Measurements from ENCODE around the gene CRELD2. TPM values are rescaled to one million over a fixed set of nuclear protein-coding genes. Genes with fewer than 3 reads are reported as not detected.

Gene CRELD2
- total RNA-seq, 4 donors from 2014 or later = 9.3 to 29.4 (median 21.5) TPM

DNA sequence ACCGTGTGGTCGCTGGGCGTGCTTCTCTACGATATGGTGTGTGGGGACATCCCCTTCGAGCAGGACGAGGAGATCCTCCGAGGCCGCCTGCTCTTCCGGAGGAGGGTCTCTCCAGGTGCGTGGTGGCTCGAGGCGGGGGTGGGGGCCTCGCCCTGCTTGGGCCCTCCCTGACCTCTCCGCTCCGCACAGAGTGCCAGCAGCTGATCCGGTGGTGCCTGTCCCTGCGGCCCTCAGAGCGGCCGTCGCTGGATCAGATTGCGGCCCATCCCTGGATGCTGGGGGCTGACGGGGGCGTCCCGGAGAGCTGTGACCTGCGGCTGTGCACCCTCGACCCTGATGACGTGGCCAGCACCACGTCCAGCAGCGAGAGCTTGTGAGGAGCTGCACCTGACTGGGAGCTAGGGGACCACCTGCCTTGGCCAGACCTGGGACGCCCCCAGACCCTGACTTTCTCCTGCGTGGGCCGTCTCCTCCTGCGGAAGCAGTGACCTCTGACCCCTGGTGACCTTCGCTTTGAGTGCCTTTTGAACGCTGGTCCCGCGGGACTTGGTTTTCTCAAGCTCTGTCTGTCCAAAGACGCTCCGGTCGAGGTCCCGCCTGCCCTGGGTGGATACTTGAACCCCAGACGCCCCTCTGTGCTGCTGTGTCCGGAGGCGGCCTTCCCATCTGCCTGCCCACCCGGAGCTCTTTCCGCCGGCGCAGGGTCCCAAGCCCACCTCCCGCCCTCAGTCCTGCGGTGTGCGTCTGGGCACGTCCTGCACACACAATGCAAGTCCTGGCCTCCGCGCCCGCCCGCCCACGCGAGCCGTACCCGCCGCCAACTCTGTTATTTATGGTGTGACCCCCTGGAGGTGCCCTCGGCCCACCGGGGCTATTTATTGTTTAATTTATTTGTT lies 44.6 kb downstream of the CRELD2 start:
- Histone ChIP-seq H3K27me3 (no peaks in the 10 kb centered on the region), H3K4me3 (peak overlapping the region; percentile 97), H3K9me3 (no peaks in the 10 kb centered on the region), H3K4me1 (peaks cover 73% of the 10 kb centered on the region), H3K36me3 (peaks cover 32% of the 10 kb centered on the region), H3K27ac (peak overlapping the region; percentile 99)
- 59% methylated on average over 9 of the region's 63 CpGs for WGBS
- TF ChIP-seq, protein P1, sequence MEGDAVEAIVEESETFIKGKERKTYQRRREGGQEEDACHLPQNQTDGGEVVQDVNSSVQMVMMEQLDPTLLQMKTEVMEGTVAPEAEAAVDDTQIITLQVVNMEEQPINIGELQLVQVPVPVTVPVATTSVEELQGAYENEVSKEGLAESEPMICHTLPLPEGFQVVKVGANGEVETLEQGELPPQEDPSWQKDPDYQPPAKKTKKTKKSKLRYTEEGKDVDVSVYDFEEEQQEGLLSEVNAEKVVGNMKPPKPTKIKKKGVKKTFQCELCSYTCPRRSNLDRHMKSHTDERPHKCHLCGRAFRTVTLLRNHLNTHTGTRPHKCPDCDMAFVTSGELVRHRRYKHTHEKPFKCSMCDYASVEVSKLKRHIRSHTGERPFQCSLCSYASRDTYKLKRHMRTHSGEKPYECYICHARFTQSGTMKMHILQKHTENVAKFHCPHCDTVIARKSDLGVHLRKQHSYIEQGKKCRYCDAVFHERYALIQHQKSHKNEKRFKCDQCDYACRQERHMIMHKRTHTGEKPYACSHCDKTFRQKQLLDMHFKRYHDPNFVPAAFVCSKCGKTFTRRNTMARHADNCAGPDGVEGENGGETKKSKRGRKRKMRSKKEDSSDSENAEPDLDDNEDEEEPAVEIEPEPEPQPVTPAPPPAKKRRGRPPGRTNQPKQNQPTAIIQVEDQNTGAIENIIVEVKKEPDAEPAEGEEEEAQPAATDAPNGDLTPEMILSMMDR (IDR thresholded peaks at IDR 0.05) = no peak
- TF ChIP-seq POLR2AphosphoS5 (IDR thresholded peaks at IDR 0.05) = peak in 1 of 3 donors; percentile 3
- TF ChIP-seq POLR2A (IDR thresholded peaks at IDR 0.05) = no peak
- TF ChIP-seq EP300 (IDR thresholded peaks at IDR 0.05) = no peak
- DNase-seq (ENCODE audit: low spot score in 2 of 2) = peak; percentile 79 to 80

DNA sequence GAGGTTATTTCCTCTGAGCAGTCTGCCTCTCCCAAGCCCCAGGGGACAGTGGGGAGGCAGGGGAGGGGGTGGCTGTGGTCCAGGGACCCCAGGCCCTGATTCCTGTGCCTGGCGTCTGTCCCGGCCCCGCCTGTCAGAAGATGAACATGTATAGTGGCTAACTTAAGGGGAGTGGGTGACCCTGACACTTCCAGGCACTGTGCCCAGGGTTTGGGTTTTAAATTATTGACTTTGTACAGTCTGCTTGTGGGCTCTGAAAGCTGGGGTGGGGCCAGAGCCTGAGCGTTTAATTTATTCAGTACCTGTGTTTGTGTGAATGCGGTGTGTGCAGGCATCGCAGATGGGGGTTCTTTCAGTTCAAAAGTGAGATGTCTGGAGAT lies 45.2 kb downstream of the CRELD2 start:
- H3K27ac ChIP-seq = peak overlapping the region; percentile 99
- WGBS = 44% methylated on average over 6 of the region's 6 CpGs
- H3K4me3 ChIP-seq = peak overlapping the region; percentile 97
- H3K27me3 ChIP-seq = no peaks in the 10 kb centered on the region
- peak in 1 of 2 donors; percentile 71 for DNase-seq (ENCODE audit: low spot score in 2 of 2)
- no peak for TF ChIP-seq EP300 (IDR thresholded peaks at IDR 0.05)
- H3K36me3 ChIP-seq = peaks cover 32% of the 10 kb centered on the region
- no peaks in the 10 kb centered on the region for H3K9me3 ChIP-seq
- peaks cover 72% of the 10 kb centered on the region for H3K4me1 ChIP-seq

DNA sequence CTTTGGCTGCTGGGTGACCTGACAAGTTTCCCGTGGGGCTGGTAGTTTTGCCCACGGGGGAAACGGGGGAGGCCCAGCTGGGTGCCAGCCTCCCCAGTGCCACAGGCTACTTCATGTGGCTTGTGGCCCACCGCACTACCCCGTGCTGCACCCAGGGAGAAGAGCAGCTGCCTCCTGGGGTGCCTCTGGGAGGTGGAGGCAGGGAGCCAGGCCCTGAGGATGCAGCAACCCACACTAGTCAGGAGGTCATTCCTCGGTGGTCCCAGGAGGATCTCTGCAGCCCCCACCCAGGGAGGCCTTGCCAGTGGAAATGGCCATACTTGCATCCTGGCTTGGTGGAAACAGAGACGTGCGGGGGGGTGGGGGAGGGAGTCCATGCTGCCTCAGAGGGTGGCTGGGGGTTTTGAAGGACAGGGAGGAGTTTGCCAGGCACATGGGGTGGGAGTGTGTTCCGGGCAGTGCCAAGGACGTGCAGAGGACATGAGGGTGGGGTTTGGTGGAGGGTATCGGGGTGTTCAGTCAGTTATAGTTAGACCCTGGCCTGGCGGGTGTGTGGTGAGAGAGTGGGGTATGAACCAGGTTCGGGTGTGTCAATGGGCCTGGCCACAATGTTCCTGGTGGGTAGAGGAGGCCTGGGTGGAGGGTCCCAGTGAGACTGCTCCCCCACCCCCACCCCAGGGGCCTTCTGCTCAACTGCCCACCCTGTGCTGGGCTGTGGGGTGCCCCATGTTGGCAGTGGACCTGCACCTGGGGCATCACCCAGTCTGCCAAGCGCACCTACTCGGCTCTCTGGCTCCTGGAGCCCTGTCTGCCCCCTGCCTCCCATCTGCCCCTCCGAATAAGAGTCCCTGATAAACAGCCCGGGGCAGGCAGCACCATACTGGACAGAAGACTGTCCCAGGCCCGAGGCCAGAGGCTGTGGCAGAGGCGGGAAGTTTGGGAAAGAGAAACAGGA lies 46.0 kb downstream of the CRELD2 start:
- peak overlapping the region; percentile 97 for H3K4me3 ChIP-seq
- TF ChIP-seq POLR2AphosphoS5 (IDR thresholded peaks at IDR 0.05) (no peak), POLR2A (IDR thresholded peaks at IDR 0.05) (no peak), EP300 (IDR thresholded peaks at IDR 0.05) (no peak)
- TF ChIP-seq, protein P1 (IDR thresholded peaks at IDR 0.05) = no peak
- DNase-seq (ENCODE audit: low spot score in 2 of 2) = peak; percentile 74 to 76
- WGBS = 57% methylated on average over 14 of the region's 19 CpGs
- H3K4me1 ChIP-seq = peaks cover 73% of the 10 kb centered on the region
- H3K9me3 ChIP-seq = no peaks in the 10 kb centered on the region
- H3K27me3 ChIP-seq = no peaks in the 10 kb centered on the region
- H3K36me3 ChIP-seq = peaks cover 32% of the 10 kb centered on the region
- peak overlapping the region; percentile 99 for H3K27ac ChIP-seq

DNA sequence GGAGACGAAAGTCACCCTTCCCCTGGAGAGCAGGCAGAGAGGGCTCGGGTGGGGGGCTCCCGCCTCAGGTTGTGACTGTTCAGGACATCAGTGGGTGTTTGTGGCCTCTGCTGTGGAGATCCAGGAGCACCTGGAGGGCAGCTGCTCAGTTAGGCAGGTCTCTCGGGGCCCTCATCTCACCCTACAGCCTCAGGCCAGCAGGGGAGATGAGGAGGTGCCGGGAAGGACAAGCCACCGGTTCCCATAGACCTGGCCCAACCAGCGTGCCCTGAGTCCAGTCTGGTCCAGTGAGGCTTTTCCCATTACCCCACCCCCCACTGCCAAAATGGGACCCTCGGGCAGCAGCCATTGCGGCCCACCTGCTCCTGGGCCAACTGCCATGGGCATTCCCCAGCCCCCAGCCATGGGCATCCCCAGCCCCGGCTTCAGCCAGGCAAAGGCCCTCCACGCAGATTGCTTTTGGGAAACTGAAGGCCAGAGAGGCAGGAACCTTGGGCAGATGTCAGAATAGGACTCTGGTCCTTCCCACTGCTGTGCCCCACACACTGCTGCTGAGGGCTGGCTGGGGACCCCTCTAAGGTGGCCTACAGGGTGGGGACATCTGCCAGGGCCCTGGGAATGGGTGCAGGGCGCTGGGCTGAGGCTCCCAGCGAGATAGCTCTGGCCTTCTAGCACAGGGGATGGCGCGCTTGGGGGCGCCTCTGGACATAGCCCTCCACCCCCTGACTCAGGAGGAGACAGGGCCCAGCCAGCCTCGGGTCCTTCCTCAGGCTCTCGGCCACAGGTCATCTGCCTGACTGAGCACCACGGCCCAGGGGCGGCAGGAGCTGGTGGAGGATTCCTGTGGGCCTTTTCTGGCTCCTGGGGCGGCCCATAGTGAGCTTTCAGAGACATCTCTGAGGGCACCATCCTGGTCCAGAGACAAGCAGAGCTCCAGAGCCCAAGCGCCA lies 46.9 kb downstream of the CRELD2 start:
- peak; percentile 67 to 78 for DNase-seq (ENCODE audit: low spot score in 2 of 2)
- TF ChIP-seq POLR2AphosphoS5 (IDR thresholded peaks at IDR 0.05) (no peak), POLR2A (IDR thresholded peaks at IDR 0.05) (no peak), EP300 (IDR thresholded peaks at IDR 0.05) (no peak)
- TF ChIP-seq, protein P1 (IDR thresholded peaks at IDR 0.05) = no peak
- Histone ChIP-seq H3K4me3 (peak overlapping the region; percentile 97), H3K9me3 (no peaks in the 10 kb centered on the region), H3K27me3 (no peaks in the 10 kb centered on the region), H3K4me1 (peaks cover 75% of the 10 kb centered on the region), H3K36me3 (peaks cover 32% of the 10 kb centered on the region), H3K27ac (peak overlapping the region; percentile 99)
- WGBS = 81% methylated on average over 13 of the region's 22 CpGs

Data from suprapubic skin (tissue), 4 donors.